Measurements from ENCODE around the gene CCDC27.

CCDC27 gene

GRCh38 chr1:3761296-3762010, 9.2 kb downstream of the CCDC27 start:
- no peak for DNase-seq

DNA sequence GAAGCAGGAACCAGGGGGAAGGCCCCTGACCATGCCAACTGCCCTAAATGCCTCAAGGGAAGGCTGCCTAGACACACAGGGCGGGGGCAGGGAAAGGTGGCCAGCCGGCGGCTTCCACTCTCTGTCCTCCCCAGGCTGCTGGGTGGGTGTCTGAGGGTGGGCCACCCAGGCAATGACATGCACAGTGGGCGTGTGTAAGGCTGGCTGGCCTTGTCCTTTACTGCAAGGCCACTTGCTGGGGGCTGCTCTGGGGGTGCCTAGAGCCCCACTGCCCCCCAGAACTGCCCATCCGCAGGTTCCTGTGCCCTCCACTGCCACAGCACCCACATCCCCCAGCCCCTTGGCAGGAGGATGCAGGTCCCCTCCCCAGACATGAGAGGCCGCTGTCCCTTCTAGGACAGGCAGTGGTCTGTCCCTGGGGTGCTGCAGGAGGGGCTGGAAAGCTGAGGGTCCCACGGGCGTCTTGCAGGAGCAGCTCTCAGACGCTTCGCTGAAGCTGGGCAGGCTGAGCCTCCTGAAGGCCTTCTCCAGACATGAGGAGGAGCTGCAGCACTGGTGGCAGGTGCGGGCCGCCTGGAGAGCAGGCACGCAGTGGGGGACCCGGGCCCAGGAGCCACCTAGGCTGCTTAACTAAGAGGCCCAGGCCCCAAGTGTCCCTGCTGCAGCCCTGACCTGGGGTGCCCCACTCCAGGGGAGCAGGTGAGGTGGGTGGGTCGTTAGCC, 10.1 kb downstream of the CCDC27 start:
- no peak for DNase-seq

DNA sequence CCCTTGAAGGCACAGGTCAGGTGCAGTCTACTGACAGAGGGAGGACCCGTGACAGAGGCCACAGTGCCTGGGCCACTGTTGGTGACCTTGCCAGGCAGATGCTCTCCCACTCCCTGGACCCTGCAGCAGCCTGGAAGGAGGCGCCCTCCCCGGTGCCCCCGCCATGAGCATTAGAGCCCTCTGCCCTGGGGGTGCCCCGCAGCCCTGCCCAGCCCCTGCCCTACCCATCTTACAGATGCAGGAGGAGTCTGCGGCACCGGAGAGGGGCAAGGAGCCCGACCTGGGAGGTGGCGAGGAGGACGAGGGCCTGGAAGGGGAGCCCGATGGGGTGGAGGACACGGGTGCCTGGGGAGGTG, 10.6 kb downstream of the CCDC27 start:
- no peak for DNase-seq

GRCh38 chr1:3763351-3764125, 11.3 kb downstream of the CCDC27 start:
- DNase-seq, result no peak

DNA sequence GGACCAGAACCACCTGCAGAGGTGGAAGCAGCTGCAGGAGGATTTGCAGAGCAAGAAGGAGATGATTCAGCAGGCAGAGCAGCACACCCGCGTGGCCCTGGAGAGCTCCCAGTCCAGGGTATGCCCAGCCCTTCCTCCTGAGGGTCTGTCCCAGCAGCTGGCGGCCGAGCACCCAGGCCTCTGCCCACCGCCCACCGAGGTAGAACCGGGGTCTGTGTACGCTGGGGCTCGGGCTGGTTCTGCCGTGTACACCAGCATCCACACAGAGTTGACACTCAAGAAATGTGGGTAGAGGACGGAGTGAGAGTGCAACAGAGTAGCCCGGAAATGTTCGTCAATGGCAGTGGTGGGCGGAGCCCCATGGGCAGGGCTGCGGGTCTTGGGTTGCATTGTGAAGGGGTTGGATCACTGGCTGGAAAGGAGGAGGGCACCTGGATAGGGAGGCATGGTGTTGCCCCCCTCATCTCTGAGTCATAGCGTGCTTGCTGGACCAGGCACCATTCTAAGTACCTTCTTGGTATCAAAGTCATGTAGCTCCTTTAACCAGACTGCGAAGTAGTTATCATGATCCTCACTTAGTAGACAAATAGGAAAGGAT, 15.2 kb downstream of the CCDC27 start:
- DNase-seq, result no peak

GRCh38 chr1:3768811-3769390, 16.7 kb downstream of the CCDC27 start:
- DNase-seq, result no peak

- no peak for DNase-seq
Observed at GRCh38 chr1:3770047-3770765, 18.0 kb downstream of the CCDC27 start.

DNA sequence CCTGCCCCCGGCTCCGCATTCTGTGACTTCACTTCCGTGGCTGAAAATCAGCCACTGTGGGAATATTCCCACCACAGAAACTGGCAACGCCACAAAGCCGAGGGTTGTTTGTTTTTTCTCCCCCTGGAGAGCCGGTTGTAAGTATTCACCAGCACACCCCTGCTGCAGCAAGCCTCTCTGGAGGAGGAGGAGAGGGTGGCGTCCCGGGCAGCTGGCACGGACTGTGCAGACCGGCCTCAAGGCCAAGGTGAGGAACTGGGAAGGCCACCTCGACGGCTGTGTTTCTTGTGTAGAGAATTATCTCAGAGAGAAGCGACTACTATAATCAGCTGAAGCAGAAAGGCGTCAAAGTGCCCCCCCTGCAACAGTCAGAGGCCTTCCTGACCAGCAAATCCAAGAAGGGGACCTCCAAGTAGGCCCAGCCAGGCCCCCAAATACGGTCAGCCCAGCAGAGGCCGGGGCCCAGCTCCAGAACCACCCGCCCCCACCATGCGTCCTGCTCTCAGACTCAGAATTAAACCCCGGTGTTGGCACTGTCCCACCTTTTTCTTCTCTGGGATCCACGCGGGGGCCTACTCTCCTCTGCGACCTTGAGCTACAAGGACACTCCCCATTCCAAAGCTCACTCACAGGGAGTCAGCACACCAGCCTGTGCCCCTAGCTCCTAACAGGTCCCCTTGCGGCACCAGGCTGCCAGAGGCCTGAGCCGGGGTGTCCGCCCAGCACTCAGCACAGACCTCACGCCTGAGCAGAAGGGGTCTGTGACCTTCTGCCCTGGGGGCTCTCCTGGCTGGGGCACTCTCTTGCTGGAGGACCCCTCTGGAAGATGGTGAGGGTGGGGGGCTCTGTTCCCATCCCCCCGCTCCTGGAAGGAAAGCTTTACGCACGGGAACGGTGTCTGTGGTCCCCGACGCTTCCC, 19.1 kb downstream of the CCDC27 start:
- no peak for DNase-seq

- peak; percentile 87 for DNase-seq
Observed at GRCh38 chr1:3772027-3772714, 19.9 kb downstream of the CCDC27 start.

- no peak for DNase-seq
Observed at GRCh38 chr1:3772715-3773571, 20.7 kb downstream of the CCDC27 start, which contains the start of gene SMIM1. Gene SMIM1, plus strand, starts transcription at chr1:3772749. Its CDS starts 2,625 bp downstream, at chr1:3775374.

GRCh38 chr1:3773572-3774275, 21.5 kb downstream of the CCDC27 start:
- no peak for DNase-seq

DNA sequence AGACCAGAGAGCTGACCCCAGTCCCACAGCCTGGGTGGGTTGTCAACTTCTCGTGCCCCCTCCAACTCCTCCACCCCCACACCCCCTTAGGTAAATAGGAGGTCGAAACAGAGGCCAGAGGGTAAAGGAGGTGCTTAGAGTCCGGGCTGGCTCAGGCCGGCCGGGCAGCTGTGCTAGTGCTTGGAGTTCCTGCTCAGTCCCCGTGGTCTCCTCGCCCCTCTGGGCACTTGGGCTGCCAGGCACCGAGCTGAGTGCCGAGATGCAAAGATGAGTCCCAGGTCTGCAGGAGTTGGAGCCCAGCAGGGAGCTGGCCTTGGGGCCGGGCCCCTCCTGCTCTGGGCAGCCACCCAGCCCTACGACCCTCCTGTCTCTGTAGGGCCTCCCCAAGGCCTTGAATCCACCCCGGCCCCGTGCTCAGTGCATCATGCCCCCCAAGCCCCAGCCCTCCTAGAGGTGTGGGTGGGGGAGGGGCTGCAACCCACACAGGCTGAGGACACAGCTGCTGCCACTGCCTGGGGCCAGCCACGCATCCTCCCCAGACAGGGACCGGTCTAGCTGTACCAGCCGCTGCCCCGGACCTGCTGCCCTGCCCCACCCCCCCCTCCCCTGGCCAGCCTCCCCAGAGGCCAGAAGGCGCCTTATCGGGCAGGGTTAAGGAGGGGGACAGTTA, 22.2 kb downstream of the CCDC27 start:
- DNase-seq, result no peak

DNA sequence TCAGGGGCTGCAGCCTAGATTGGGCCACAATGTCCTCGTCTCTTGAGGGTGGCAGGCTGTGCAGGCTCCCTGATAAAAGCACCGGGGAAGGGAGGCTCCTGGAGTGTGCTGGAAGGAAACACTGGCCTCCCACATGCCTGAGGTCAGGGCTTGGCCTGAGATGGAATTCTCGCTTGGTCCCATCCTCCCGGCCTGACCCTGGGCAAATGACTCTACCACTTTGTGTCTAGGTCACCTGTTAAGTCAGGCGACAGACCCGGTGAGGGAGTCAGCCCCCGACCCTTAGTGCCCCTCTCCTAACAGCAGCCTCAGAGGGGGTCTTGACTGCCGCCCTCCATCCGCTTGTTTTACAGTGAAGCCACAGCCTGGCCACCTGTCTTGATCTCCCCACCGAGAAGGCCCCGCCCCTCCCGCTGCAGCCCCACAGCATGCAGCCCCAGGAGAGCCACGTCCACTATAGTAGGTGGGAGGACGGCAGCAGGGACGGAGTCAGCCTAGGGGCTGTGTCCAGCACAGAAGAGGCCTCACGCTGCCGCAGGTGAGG, 22.8 kb downstream of the CCDC27 start:
- DNase-seq, result no peak

DNA sequence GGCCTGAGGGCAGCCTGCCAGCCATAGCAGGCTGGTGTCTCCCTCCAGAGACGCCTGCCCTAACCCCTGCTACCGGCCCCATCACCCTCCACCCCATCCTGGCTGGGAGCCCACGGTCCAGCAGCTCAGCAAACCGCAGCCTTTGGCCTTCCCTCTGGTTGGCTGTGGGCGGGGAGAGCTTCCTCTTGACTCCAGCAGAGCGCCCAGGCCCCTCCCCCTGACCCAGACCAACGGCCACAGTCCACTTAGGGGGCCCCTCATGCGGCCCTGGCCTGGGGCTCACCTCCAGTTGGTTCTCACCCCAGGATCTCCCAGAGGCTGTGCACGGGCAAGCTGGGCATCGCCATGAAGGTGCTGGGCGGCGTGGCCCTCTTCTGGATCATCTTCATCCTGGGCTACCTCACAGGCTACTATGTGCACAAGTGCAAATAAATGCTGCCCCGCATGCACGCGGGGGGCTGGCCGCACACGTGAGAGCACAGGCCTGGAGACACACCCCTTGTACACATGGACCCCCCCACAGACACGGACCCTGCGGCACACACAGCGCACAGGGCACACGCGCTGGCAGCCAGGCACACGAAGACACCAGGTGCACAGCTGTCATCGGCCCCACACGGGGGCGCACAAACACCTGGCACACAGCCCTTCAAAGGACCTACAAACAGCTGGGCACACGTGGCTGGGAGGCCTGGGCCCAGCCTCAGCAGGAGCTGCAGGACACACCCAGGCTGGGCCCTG, 23.4 kb downstream of the CCDC27 start:
- DNase-seq, result no peak

DNA sequence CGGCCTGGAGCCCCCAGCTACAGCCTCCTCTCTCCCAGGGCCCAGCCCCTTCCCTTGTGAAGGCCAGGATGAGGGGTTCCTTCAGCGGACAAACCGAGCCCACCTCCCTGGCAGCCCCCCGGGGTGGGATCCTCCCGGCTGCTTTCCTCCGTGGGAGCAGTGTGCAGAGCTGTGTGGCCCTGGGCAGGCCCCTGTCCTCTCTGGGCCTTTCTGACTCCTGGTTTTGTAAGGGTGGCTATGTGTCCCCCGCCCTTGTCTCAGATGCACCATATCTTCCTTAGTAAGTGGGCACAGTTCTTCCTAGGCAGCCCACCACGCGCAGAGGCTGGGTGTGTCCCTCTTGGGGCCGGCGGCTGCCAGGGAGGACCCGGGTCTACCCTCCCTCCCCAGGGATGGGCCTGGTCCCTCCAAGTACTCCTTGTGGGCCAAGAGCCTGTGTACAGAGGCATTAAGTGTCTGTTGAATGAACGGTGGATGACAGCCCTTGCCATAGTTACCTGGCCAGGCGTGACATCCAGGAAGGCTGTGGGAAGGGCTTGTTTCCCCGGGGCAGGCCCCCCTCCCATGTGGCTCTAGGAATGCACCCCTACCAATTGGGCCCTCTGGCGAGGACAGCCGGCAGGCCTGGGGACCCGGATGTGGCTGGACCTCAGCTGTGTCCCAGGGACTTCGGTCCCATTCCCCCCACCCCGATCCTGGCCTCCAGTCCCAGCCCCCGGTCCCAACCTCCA, 24.1 kb downstream of the CCDC27 start:
- no peak for DNase-seq

DNA sequence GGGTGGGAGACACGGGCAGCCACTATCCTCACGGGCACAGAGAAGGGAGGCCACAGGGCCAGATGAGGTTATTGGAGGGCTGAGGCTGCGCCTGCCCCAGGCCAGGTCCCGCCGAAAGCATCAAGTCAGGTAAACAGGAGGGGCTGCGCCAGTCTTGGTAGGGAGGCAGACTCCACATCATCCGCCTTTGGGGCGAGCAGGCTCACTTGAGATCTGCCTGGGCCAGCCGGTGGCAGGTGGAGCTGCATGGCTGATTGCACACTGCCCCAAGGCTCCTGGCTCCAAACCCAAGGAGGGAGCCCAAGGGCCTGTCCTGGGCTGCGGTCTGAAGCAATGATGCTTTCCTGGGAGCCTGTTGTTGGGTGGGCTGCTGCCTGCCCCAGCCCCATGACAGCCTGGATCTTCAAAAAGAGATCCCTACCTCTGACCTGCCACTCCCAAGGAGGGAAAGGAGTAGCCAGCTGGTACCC, 24.9 kb downstream of the CCDC27 start:
- no peak for DNase-seq
